Thoracic aorta (tissue), 2 donors: ENCODE results near the gene GMPPB. TPM values are rescaled to one million over a fixed set of nuclear protein-coding genes. Genes with fewer than 3 reads are reported as not detected.

Source experiments
- ATAC-seq: fragments of 150-250 bp; one replicate; pipeline ENCODE4 v1.8.0; 2017; ENCODE audit warnings: low read depth; ENCODE audit not compliant: insufficient number of reproducible peaks, low FRiP score
- DNase-seq: peaks from one replicate; pipeline ENCODE4 v3.0.0-alpha.2; 2020; ENCODE audit warnings: low spot score
- H3K27ac ChIP-seq, 2 donors: fragments of 200-600 bp; sonication (generic); 1 replicate in 1 of 2; 2 replicates in 1 of 2; pipeline ENCODE4 v1.5.1; 2016; ENCODE audit warnings: mild to moderate bottlenecking in 2 of 2, moderate library complexity in 2 of 2
- H3K27me3 ChIP-seq: fragments of 200-600 bp; sonication (generic); replicated peaks from 2 replicates; pipeline ENCODE4 v1.6.0; 2016; ENCODE audit warnings: mild to moderate bottlenecking; ENCODE audit not compliant: insufficient read depth
- H3K36me3 ChIP-seq: fragments of 200-600 bp; sonication (generic); one replicate; pipeline ENCODE4 v1.5.1; 2016
- H3K4me1 ChIP-seq, 2 donors: fragments of 200-600 bp; sonication (generic); 1 replicate in 1 of 2; 2 replicates in 1 of 2; pipeline versions ENCODE4 v1.5.1 to v1.6.0; 2016; ENCODE audit warnings: low read depth in 2 of 2, mild to moderate bottlenecking in 1 of 2; ENCODE audit not compliant: control insufficient read depth in 1 of 2
- H3K4me3 ChIP-seq: fragments of 200-600 bp; sonication (generic); 2 replicates; pipeline ENCODE4 v1.5.1; 2016; ENCODE audit warnings: mild to moderate bottlenecking
- H3K9me3 ChIP-seq: fragments of 200-600 bp; sonication (generic); 2 replicates; pipeline ENCODE4 v1.5.1; 2016
- CTCF ChIP-seq: fragments of 200-600 bp; sonication (generic); IDR thresholded peaks from one replicate; pipeline ENCODE4 v1.5.1; 2019; ENCODE audit warnings: antibody characterized with exemption
- total RNA-seq, 2 donors: library from RNA; depleted of rRNA; stranded (reverse); fragments of >200 nt; gene quantifications; one replicate each; pipeline versions ENCODE4 v1.1.0 to v1.2.3, GENCODE V29; 2016

Gene GMPPB
- total RNA-seq, 2 donors from 2014 or later = 30.5 to 43.1 TPM

- H3K4me3 ChIP-seq = no peak overlapping the region
- H3K9me3 ChIP-seq = no peaks in the 10 kb centered on the region
- DNase-seq (no peak), ATAC-seq (no peak)
- no peaks in the 10 kb centered on the region for H3K27me3 ChIP-seq
- no peaks in the 10 kb centered on the region for H3K4me1 ChIP-seq
- no peak for TF ChIP-seq CTCF
- H3K36me3 ChIP-seq = peaks cover 69% of the 10 kb centered on the region
- no peak overlapping the region for H3K27ac ChIP-seq
Observed at GRCh38 chr3:49680493-49681231, 43.1 kb downstream of the GMPPB start.

GRCh38 chr3:49675912-49676311 is 47.8 kb downstream of the GMPPB start:
- no peaks in the 10 kb centered on the region for H3K9me3 ChIP-seq
- ATAC-seq (no peak), DNase-seq (no peak)
- peaks cover 11 to 16% of the 10 kb centered on the region in 2 donors for H3K4me1 ChIP-seq
- H3K36me3 ChIP-seq = peaks cover 47% of the 10 kb centered on the region
- no peak for TF ChIP-seq CTCF
- H3K27ac ChIP-seq = no peak overlapping the region
- H3K4me3 ChIP-seq = no peak overlapping the region
- no peaks in the 10 kb centered on the region for H3K27me3 ChIP-seq

GRCh38 chr3:49674497-49674983 is 49.2 kb downstream of the GMPPB start:
- TF ChIP-seq CTCF = no peak
- peak overlapping the region; percentile 80 for H3K4me3 ChIP-seq
- H3K27me3 ChIP-seq = no peaks in the 10 kb centered on the region
- ATAC-seq (peak; percentile 19), DNase-seq (no peak)
- peaks cover 11 to 16% of the 10 kb centered on the region in 2 donors for H3K4me1 ChIP-seq
- no peaks in the 10 kb centered on the region for H3K9me3 ChIP-seq
- H3K36me3 ChIP-seq = peaks cover 33% of the 10 kb centered on the region
- peak overlapping the region; percentile 91 to 94 for H3K27ac ChIP-seq

- peaks cover 11 to 16% of the 10 kb centered on the region in 2 donors for H3K4me1 ChIP-seq
- TF ChIP-seq CTCF = no peak
- peak; percentile 91 for DNase-seq
- peak within 1 kb of the TSS; percentile 91 to 94 for H3K27ac ChIP-seq
- no peaks in the 10 kb centered on the region for H3K27me3 ChIP-seq
- peak; percentile 74 for ATAC-seq
- peak within 1 kb of the TSS; percentile 80 for H3K4me3 ChIP-seq
- H3K36me3 ChIP-seq = peaks cover 29% of the 10 kb centered on the region
- H3K9me3 ChIP-seq = no peaks in the 10 kb centered on the region
Observed at GRCh38 chr3:49673715-49674496, 49.8 kb downstream of the GMPPB start, which contains the start of gene APEH. TSS of gene APEH (plus strand) at chr3:49674351. CDS start at chr3:49674402, 51 bp downstream.

GRCh38 chr3:49673121-49673714 is 50.5 kb downstream of the GMPPB start:
- H3K36me3 ChIP-seq = peaks cover 23% of the 10 kb centered on the region
- no peak for TF ChIP-seq CTCF
- peak overlapping the region; percentile 80 for H3K4me3 ChIP-seq
- H3K4me1 ChIP-seq = peaks cover 11 to 16% of the 10 kb centered on the region in 2 donors
- DNase-seq (no peak), ATAC-seq (no peak)
- H3K27me3 ChIP-seq = no peaks in the 10 kb centered on the region
- peak overlapping the region; percentile 91 to 94 for H3K27ac ChIP-seq
- H3K9me3 ChIP-seq = no peaks in the 10 kb centered on the region
